ENCODE results near the gene LTK. TPM values are rescaled to one million over a fixed set of nuclear protein-coding genes. Genes with fewer than 3 reads are reported as not detected.

The LTK gene
- total and polyA plus RNA-seq, 2 of the 8 experiments (the other 6 are each of a cell fraction or from before 2014, with no cell fraction given): 0.05 to 0.19 TPM

DNA sequence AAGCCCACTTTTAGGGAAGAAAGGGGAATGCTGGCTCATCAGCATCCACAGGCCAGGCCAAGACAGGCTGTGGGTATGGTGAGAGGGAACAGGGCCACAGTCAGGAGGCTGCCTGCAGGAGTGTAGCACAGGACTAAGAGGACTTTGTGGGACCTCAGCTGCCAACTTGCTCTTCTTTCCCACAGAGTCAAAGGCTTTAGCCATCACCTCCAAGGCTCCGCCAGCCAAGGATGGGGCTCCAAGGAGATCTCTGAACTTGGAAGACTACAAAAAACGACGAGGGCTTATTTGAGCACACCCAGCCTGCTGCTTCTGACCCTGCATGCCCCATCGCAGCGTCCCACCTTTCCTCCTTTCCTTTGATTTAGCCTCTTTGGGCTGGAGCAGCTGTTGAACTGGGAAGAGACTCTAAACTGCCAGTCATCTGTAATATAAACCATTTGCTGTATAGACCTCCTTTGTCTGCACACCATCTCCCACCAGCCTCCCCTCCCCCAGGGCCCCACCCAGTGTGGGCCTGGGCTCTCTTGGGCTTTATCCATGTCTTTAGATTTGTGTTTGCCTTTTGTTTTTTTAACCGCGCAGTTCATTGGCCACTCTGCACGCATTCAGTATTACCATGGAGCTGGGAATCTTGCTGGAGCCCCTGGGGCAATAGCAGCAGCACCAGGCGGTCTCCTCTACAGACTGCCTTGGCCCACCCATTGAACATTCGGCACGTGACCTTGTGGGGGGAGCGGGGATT, 33.1 kb downstream of the LTK start (continued):
- no peak for TF ChIP-seq ASH2L (IDR thresholded peaks at IDR 0.05; ENCODE audit: low read length)
- TF ChIP-seq MAFK (IDR thresholded peaks at IDR 0.05; ENCODE audit: low read depth, low read length): no peak
- TF ChIP-seq SAP30 (IDR thresholded peaks at IDR 0.05; ENCODE audit: insufficient read depth, insufficient replicate concordance, low read length): no peak
- no peak for TF ChIP-seq JUND (IDR thresholded peaks at IDR 0.05; ENCODE audit: low read length)

Data from H1 (cell line).